SK-N-SH (cell line): ENCODE results near the gene RHOH. TPM values are rescaled to one million over a fixed set of nuclear protein-coding genes. Genes with fewer than 3 reads are reported as not detected.

Experiments used
- CTCF ChIA-PET: fragments of 300-600, 350-600 bp; formaldehyde crosslinking; extraction: SDS; loops from one replicate; lab custom pipeline; 2021; lab: Yijun Ruan, JAX
- POLR2A ChIA-PET: fragments of 350-600 bp; sonication (Branson Sonifier 250); formaldehyde crosslinking; extraction: SDS; loops from one replicate; lab custom pipeline; 2020; ENCODE audit warnings: antibody characterized with exemption, inconsistent platforms; lab: Yijun Ruan, JAX
- DNase-seq: peaks from one replicate; pipeline ENCODE4 v3.0.0; 2012
- H2AFZ ChIP-seq: fragments of 200-600 bp; sonication (generic); 2 replicates; pipeline ENCODE4 v1.8.1; 2016; ENCODE audit warnings: antibody characterized with exemption, mild to moderate bottlenecking, low read depth
- H3F3A ChIP-seq: fragments of 200-600 bp; sonication (generic); replicated peaks from 2 replicates; pipeline ENCODE3; 2016; ENCODE audit warnings: antibody characterized with exemption, mild to moderate bottlenecking; ENCODE audit not compliant: insufficient read depth
- H3K27ac ChIP-seq, 2 experiments: fragments of 200-500 bp in 1 of 2; fragments of 200-600 bp in 1 of 2; sonication (Bioruptor generic) in 1 of 2; sonication (generic), shearing (Covaris generic) in 1 of 2; 2 replicates each; pipeline versions ENCODE4 v1.5.1 to v1.6.1; 2014 to 2016; ENCODE audit warnings: low read depth in 2 of 2, inconsistent platforms in 1 of 2, low read length in 1 of 2, mild to moderate bottlenecking in 1 of 2, mixed read lengths in 1 of 2
- H3K27me3 ChIP-seq: fragments of 200-600 bp; sonication (generic), shearing (Covaris generic); 2 replicates; pipeline ENCODE4 v1.6.1; 2016; ENCODE audit warnings: mixed run types; ENCODE audit not compliant: insufficient read depth
- H3K36me3 ChIP-seq, 2 experiments: fragments of 200-500 bp in 1 of 2; fragments of 200-600 bp in 1 of 2; sonication (Bioruptor generic) in 1 of 2; sonication (generic) in 1 of 2; replicated peaks in 1 of 2; 2 replicates each; pipeline versions ENCODE3 to v1.5.1; 2014 to 2016; ENCODE audit warnings: low read length in 1 of 2, mild to moderate bottlenecking in 1 of 2; ENCODE audit not compliant: insufficient read depth in 2 of 2, control insufficient read depth in 1 of 2
- H3K4me1 ChIP-seq, 2 experiments: fragments of 200-500 bp in 1 of 2; fragments of 200-600 bp in 1 of 2; sonication (Bioruptor generic) in 1 of 2; sonication (generic), shearing (Covaris generic) in 1 of 2; 2 replicates each; pipeline versions ENCODE4 v1.5.1 to v1.6.1; 2014 to 2016; ENCODE audit warnings: low read depth in 1 of 2, low read length in 1 of 2, mixed run types in 1 of 2; ENCODE audit not compliant: insufficient read depth in 2 of 2, control insufficient read depth in 1 of 2
- H3K4me2 ChIP-seq: fragments of 200-600 bp; sonication (generic), shearing (Covaris generic); 2 replicates; pipeline ENCODE4 v1.6.1; 2017; ENCODE audit warnings: mixed run types
- H3K4me3 ChIP-seq, 2 experiments: fragments of 200-500 bp in 1 of 2; fragments of 200-600 bp in 1 of 2; sonication (Bioruptor generic) in 1 of 2; sonication (generic), shearing (Covaris generic) in 1 of 2; 2 replicates each; pipeline versions ENCODE4 v1.5.1 to v1.8.1; 2014 to 2016; ENCODE audit warnings: low read depth in 2 of 2, inconsistent platforms in 1 of 2, low read length in 1 of 2, mild to moderate bottlenecking in 1 of 2, mixed read lengths in 1 of 2, moderate library complexity in 1 of 2
- H3K79me2 ChIP-seq: fragments of 200-600 bp; sonication (generic); 2 replicates; pipeline ENCODE4 v1.8.1; 2017; ENCODE audit warnings: mild to moderate bottlenecking; ENCODE audit not compliant: insufficient read depth
- H3K9ac ChIP-seq: fragments of 200-600 bp; sonication (generic); 2 replicates; pipeline ENCODE4 v1.6.1; 2017; ENCODE audit warnings: mixed run types
- H3K9me2 ChIP-seq: fragments of 200-600 bp; sonication (generic); 2 replicates; pipeline ENCODE4 v1.6.1; 2017; ENCODE audit warnings: mixed run types
- H3K9me3 ChIP-seq: fragments of 200-600 bp; sonication (generic); 2 replicates; pipeline ENCODE4 v1.6.1; 2017; ENCODE audit warnings: mixed run types, mild to moderate bottlenecking, moderate library complexity
- H4K20me1 ChIP-seq: fragments of 200-600 bp; sonication (generic); 2 replicates; pipeline ENCODE4 v1.6.1; 2017; ENCODE audit warnings: mild to moderate bottlenecking, mixed run types; ENCODE audit not compliant: insufficient read depth
- CHD2 ChIP-seq: fragments of 150-350 bp; IDR thresholded peaks from 2 replicates; pipeline ENCODE4 v1.6.1; 2018; ENCODE audit warnings: low read length; ENCODE audit not compliant: partially characterized antibody
- ELF1 ChIP-seq: IDR thresholded peaks from 2 replicates; pipeline ENCODE4 v1.4.0; 2012
- FOSL2 ChIP-seq: IDR thresholded peaks from 2 replicates; pipeline ENCODE4 v1.4.0; 2012; ENCODE audit warnings: low read depth, mild to moderate bottlenecking, moderate library complexity, borderline replicate concordance
- FOXJ3 ChIP-seq: sonication (generic); formaldehyde crosslinking; IDR thresholded peaks from 2 replicates; pipeline ENCODE4 v1.5.1; 2020; ENCODE audit warnings: mild to moderate bottlenecking, missing genetic modification reagents
- FOXM1 ChIP-seq: IDR thresholded peaks from 2 replicates; pipeline ENCODE4 v1.4.0; 2012; ENCODE audit warnings: low read depth, mild to moderate bottlenecking
- GABPA ChIP-seq: IDR thresholded peaks from 2 replicates; pipeline ENCODE4 v1.4.0; 2012; ENCODE audit warnings: low read depth, mild to moderate bottlenecking
- JUND ChIP-seq: IDR thresholded peaks from 2 replicates; pipeline ENCODE4 v1.4.0; 2012
- MEF2A ChIP-seq: IDR thresholded peaks from 2 replicates; pipeline ENCODE4 v1.4.0; 2012; ENCODE audit warnings: low read depth, borderline replicate concordance
- NFIC ChIP-seq: IDR thresholded peaks from 2 replicates; pipeline ENCODE4 v1.4.0; 2012; ENCODE audit warnings: borderline replicate concordance
- RAD21 ChIP-seq: IDR thresholded peaks from 2 replicates; pipeline ENCODE4 v1.6.1; 2012; ENCODE audit warnings: mild to moderate bottlenecking, low read length
- RCOR1 ChIP-seq: fragments of 150-350 bp; IDR thresholded peaks from 2 replicates; pipeline ENCODE4 v1.6.1; 2017; ENCODE audit warnings: antibody characterized with exemption, low read length
- RFX5 ChIP-seq: IDR thresholded peaks from 2 replicates; pipeline ENCODE4 v1.6.1; 2012; ENCODE audit warnings: mild to moderate bottlenecking, improper control_type of control experiment, low read length
- TAF1 ChIP-seq: IDR thresholded peaks from 2 replicates; pipeline ENCODE4 v1.6.1; 2012; ENCODE audit warnings: low read depth, mild to moderate bottlenecking, low read length, moderate library complexity, borderline replicate concordance
- TCF12 ChIP-seq: IDR thresholded peaks from 2 replicates; pipeline ENCODE4 v1.4.0; 2012
- TEAD4 ChIP-seq: IDR thresholded peaks from 2 replicates; pipeline ENCODE4 v1.4.0; 2012; ENCODE audit warnings: mild to moderate bottlenecking, borderline replicate concordance; ENCODE audit not compliant: insufficient read depth
- YY1 ChIP-seq: IDR thresholded peaks from 2 replicates; pipeline ENCODE4 v1.4.0; 2012; ENCODE audit warnings: low read depth, mild to moderate bottlenecking
- WGBS: methylation state at CpG from one replicate; pipeline ENCODE4 v1.1.6; 2017; ENCODE audit warnings: low lambda C conversion rate; 5-methylcytosine and 5-hydroxymethylcytosine counted together
- polyA plus RNA-seq, 3 experiments: library from polyadenylated mRNA; depleted of rRNA; stranded (reverse); fragments of >200 nt; gene quantifications; 2 replicates each; pipeline ENCODE4 v1.2.3, GENCODE V29; 2012
- TF ChIP-seq, protein P1 (sequence below): IDR thresholded peaks from 2 replicates; pipeline ENCODE4 v1.4.0; 2012; ENCODE audit warnings: low read depth
- TF ChIP-seq, protein P2 (sequence below): fragments of 150-350 bp; IDR thresholded peaks from 2 replicates; pipeline ENCODE4 v1.6.1; 2017; ENCODE audit warnings: antibody characterized with exemption, low read length, low read depth, borderline replicate concordance
- TF ChIP-seq, protein P3 (sequence below): IDR thresholded peaks from 2 replicates; pipeline ENCODE4 v1.4.0; 2012; ENCODE audit warnings: low read depth, borderline replicate concordance
- TF ChIP-seq, protein P4 (sequence below): IDR thresholded peaks from 2 replicates; pipeline ENCODE4; 2012
- TF ChIP-seq, protein P5 (sequence below): fragments of 150-350 bp; IDR thresholded peaks from 2 replicates; pipeline ENCODE4 v1.6.1; 2016; ENCODE audit warnings: mild to moderate bottlenecking, low read depth, low read length

The RHOH gene
- polyA plus RNA-seq, 1 of the 3 experiments (the other 2 are of a cell fraction), result not detected

DNA sequence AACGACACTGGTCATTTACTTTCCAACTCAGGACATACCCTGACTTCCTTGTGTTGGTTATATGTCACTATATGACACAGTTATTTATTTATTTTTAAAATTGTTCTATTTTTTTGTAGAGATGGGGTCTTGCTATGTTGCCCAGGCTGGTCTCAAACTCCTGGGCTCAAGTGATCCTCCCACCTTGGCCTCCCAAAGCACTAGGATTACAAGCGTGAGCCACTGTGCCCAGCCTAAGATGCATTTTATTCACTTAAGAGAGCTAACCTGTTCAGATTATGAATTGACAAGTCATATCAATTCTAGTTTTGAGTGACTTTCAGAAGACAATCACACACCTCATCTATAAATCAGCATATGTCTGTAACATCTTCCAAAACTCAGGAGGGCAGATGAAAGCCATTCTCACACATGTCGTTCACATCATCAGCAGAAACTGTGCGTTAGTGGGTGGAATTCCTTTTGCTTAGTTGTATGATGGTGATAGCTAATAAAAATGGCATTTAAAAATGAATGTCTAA is 9.4 kb upstream of the RHOH start:
- Histone ChIP-seq H3K79me2 (no peaks in the 10 kb centered on the region), H3K36me3 (no peaks in the 10 kb centered on the region), H3K4me3 (no peak overlapping the region), H3K4me2 (no peak overlapping the region), H3K27ac (no peak overlapping the region), H3K4me1 (peaks cover 0 to 33% of the 10 kb centered on the region in 2 experiments; a peak in 3 of 4 replicates), H3K9me2 (no peaks in the 10 kb centered on the region), H3K9me3 (no peaks in the 10 kb centered on the region; the same call in 1 of the 2 replicates), H2AFZ (no peak overlapping the region), H4K20me1 (no peaks in the 10 kb centered on the region), H3F3A (peaks cover 4% of the 10 kb centered on the region), H3K9ac (no peak overlapping the region), H3K27me3 (no peaks in the 10 kb centered on the region)
- POLR2A ChIA-PET, result no interaction called here
- 96% methylated on average over 4 of the region's 4 CpGs for WGBS
- CTCF ChIA-PET, result interaction anchor here (0.9 to 2.4 kb wide), 2 partner anchors 8 to 12 kb away, joined by 3 to 6 read pairs; no protein-coding TSS in a partner anchor
- TF ChIP-seq FOSL2 (no peak), MEF2A (no peak), YY1 (no peak), ELF1 (no peak), NFIC (no peak), JUND (no peak), TEAD4 (no peak), FOXJ3 (CRISPR knock-in tag) (no peak), RCOR1 (no peak), GABPA (no peak), RAD21 (no peak)
- TF ChIP-seq, protein P1, sequence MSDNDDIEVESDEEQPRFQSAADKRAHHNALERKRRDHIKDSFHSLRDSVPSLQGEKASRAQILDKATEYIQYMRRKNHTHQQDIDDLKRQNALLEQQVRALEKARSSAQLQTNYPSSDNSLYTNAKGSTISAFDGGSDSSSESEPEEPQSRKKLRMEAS, result no peak
- TF ChIP-seq, protein P2, sequence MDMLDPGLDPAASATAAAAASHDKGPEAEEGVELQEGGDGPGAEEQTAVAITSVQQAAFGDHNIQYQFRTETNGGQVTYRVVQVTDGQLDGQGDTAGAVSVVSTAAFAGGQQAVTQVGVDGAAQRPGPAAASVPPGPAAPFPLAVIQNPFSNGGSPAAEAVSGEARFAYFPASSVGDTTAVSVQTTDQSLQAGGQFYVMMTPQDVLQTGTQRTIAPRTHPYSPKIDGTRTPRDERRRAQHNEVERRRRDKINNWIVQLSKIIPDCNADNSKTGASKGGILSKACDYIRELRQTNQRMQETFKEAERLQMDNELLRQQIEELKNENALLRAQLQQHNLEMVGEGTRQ, result no peak
- DNase-seq, result no peak

DNA sequence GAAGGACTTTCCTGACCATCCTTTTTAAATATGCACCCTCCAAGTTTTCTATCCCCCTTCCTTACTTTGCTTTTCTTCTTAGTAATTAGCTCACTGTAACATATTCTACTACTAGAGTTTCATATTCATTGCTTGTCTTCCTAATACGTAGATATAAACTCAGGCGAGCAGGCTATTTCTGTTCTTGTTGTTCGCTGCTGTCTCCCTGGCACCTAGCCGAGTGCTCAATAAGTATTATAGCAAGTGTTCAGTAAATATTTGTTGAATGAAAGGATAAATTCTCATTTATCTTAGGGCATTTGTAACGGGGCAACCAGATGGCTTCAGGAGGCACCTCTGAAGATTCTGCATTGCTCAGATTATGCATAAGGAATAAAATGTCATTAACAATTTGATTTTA is 6.8 kb upstream of the RHOH start:
- H3K79me2 ChIP-seq, result no peaks in the 10 kb centered on the region
- no peak overlapping the region for H3K4me3 ChIP-seq
- CTCF ChIA-PET, result interaction anchor here (1.0 kb wide), 1 partner anchor 133 kb away, joined by 4 read pairs; the partner anchor contains the start of gene N4BP2
- H3K9me3 ChIP-seq, result no peaks in the 10 kb centered on the region; the same call in 1 of the 2 replicates
- peaks cover 7 to 23% of the 10 kb centered on the region in 2 experiments; a peak in 3 of 4 replicates for H3K4me1 ChIP-seq
- H3K4me2 ChIP-seq, result no peak overlapping the region
- no peak for DNase-seq
- H3K9me2 ChIP-seq, result no peaks in the 10 kb centered on the region
- no peaks in the 10 kb centered on the region for H3K36me3 ChIP-seq
- TF ChIP-seq MEF2A (no peak), CHD2 (no peak), TEAD4 (no peak), TAF1 (no peak), ELF1 (no peak), NFIC (no peak), RFX5 (no peak), TCF12 (no peak), RAD21 (no peak), FOXM1 (no peak)
- TF ChIP-seq, protein P3, sequence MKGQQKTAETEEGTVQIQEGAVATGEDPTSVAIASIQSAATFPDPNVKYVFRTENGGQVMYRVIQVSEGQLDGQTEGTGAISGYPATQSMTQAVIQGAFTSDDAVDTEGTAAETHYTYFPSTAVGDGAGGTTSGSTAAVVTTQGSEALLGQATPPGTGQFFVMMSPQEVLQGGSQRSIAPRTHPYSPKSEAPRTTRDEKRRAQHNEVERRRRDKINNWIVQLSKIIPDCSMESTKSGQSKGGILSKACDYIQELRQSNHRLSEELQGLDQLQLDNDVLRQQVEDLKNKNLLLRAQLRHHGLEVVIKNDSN, result no peak
- TF ChIP-seq, protein P4, sequence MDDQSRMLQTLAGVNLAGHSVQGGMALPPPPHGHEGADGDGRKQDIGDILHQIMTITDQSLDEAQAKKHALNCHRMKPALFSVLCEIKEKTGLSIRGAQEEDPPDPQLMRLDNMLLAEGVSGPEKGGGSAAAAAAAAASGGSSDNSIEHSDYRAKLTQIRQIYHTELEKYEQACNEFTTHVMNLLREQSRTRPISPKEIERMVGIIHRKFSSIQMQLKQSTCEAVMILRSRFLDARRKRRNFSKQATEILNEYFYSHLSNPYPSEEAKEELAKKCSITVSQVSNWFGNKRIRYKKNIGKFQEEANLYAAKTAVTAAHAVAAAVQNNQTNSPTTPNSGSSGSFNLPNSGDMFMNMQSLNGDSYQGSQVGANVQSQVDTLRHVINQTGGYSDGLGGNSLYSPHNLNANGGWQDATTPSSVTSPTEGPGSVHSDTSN, result no peak
- TF ChIP-seq, protein P5, sequence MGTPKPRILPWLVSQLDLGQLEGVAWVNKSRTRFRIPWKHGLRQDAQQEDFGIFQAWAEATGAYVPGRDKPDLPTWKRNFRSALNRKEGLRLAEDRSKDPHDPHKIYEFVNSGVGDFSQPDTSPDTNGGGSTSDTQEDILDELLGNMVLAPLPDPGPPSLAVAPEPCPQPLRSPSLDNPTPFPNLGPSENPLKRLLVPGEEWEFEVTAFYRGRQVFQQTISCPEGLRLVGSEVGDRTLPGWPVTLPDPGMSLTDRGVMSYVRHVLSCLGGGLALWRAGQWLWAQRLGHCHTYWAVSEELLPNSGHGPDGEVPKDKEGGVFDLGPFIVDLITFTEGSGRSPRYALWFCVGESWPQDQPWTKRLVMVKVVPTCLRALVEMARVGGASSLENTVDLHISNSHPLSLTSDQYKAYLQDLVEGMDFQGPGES, result no peak
- TF ChIP-seq, protein P2, result no peak
- H4K20me1 ChIP-seq, result no peaks in the 10 kb centered on the region
- H3K27me3 ChIP-seq, result no peaks in the 10 kb centered on the region
- H3F3A ChIP-seq, result peaks cover 4% of the 10 kb centered on the region
- POLR2A ChIA-PET, result no interaction called here
- no peak overlapping the region for H3K27ac ChIP-seq
- no peak overlapping the region for H3K9ac ChIP-seq
- WGBS, result 87% methylated on average over 5 of the region's 5 CpGs
- no peak overlapping the region for H2AFZ ChIP-seq
